PC-3 (cell line): ENCODE data around the gene IL17REL.

Experiments used
- EZH2 ChIP-seq: fragments of 300-600 bp; sonication (generic); IDR thresholded peaks from one replicate; pipeline ENCODE4 v1.6.1; 2017; ENCODE audit warnings: antibody characterized with exemption, mild to moderate bottlenecking, low read length; ENCODE audit not compliant: unreplicated experiment
- EZH2phosphoT487 ChIP-seq: fragments of 300-600 bp; sonication (generic); IDR thresholded peaks from 2 replicates; pipeline ENCODE4 v1.6.1; 2018; ENCODE audit warnings: mild to moderate bottlenecking, antibody characterized with exemption, low read length, borderline replicate concordance

- no peak for TF ChIP-seq EZH2phosphoT487
- no peak for TF ChIP-seq EZH2
Observed at GRCh38 chr22:49993649-49994360, 18.8 kb downstream of the IL17REL start.
